Activated CD8-positive, alpha-beta memory T cell treated with anti-CD3 and anti-CD28 coated beads for 24 hours (primary cell): ENCODE data around the gene PRR33.

Experiments used
- DNase-seq: peaks from one replicate; pipeline ENCODE4 v3.0.0-alpha.2; 2020

The PRR33 gene

GRCh38 chr11:1845561-1846452 is 45.9 kb downstream of the PRR33 start:
- no peak for DNase-seq

- DNase-seq: no peak
Measured at GRCh38 chr11:1845095-1845429, 46.6 kb downstream of the PRR33 start.

- peak; percentile 79 for DNase-seq
Measured at GRCh38 chr11:1844221-1845094, 47.2 kb downstream of the PRR33 start.

GRCh38 chr11:1843796-1844195 is 47.9 kb downstream of the PRR33 start:
- DNase-seq: no peak

- DNase-seq: no peak
Measured at GRCh38 chr11:1843098-1843473, 48.6 kb downstream of the PRR33 start.

- DNase-seq: no peak
Measured at GRCh38 chr11:1842149-1843097, 49.3 kb downstream of the PRR33 start.

GRCh38 chr11:1841511-1842148 is 50.1 kb downstream of the PRR33 start:
- DNase-seq: no peak

- no peak for DNase-seq
Measured at GRCh38 chr11:1840780-1841480, 50.8 kb downstream of the PRR33 start.

GRCh38 chr11:1839924-1840779 is 51.5 kb downstream of the PRR33 start:
- DNase-seq: no peak

- DNase-seq: no peak
Measured at GRCh38 chr11:1839204-1839923, 52.3 kb downstream of the PRR33 start.

- no peak for DNase-seq
Measured at GRCh38 chr11:1838426-1839144, 53.1 kb downstream of the PRR33 start, which contains the start of gene TNNI2. Gene TNNI2 (plus strand): TSS chr11:1838981. CDS start chr11:1839697, 716 bp downstream.
